ENCODE data around the gene LRBA.
"Not testable (repeated sequence)": the region's sequence is repeated elsewhere in the genome, so short reads cannot be mapped to it uniquely, and the experiment has no call there.

Gene LRBA

GRCh38 chr4:150750824-150751223, 264.3 kb downstream of the LRBA start:
- Mint-ChIP-seq H3K9me3 (no peaks in the 10 kb centered on the region), H3K27ac (no peak overlapping the region), H3K4me3 (no peak overlapping the region), H3K27me3 (ENCODE audit: low read depth) (no peaks in the 10 kb centered on the region), H3K4me1 (ENCODE audit: low read depth) (peaks cover 2% of the 10 kb centered on the region), H3K36me3 (ENCODE audit: low read depth) (peaks cover 6% of the 10 kb centered on the region)
- no peak for DNase-seq (ENCODE audit: low spot score)

GRCh38 chr4:150746156-150746555, 268.9 kb downstream of the LRBA start:
- Mint-ChIP-seq H3K27ac (no peak overlapping the region), H3K4me3 (no peak overlapping the region), H3K9me3 (peaks cover under 1% of the 10 kb centered on the region), H3K27me3 (ENCODE audit: low read depth) (no peaks in the 10 kb centered on the region), H3K4me1 (ENCODE audit: low read depth) (no peaks in the 10 kb centered on the region), H3K36me3 (ENCODE audit: low read depth) (peaks cover 6% of the 10 kb centered on the region)
- no peak for DNase-seq (ENCODE audit: low spot score)

DNA sequence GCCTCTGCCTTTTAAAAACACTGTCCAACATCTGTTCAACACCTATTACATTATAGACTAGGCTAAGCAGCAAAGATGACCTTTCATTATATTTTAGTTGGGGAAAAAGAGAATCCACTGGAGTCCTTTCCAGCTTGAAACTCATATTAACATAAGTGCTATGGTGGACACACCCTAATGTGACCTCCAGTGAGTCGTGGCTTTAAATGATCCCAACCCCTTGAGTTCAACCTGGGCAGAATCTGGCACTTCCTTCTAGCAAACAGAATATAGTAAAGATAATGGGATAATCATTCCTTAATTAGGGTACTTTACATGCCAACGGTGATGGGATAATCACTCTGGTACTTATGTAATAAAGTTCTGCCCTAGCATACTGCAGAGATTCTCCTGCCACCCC, 270.5 kb downstream of the LRBA start:
- H3K27me3 Mint-ChIP-seq (ENCODE audit: low read depth), result no peaks in the 10 kb centered on the region

GRCh38 chr4:150743564-150744342, 271.3 kb downstream of the LRBA start:
- Mint-ChIP-seq H3K4me3 (no peak overlapping the region), H3K27ac (no peak overlapping the region), H3K9me3 (peaks cover 7% of the 10 kb centered on the region), H3K4me1 (ENCODE audit: low read depth) (no peaks in the 10 kb centered on the region), H3K27me3 (ENCODE audit: low read depth) (no peaks in the 10 kb centered on the region), H3K36me3 (ENCODE audit: low read depth) (peaks cover 6% of the 10 kb centered on the region)
- DNase-seq (ENCODE audit: low spot score), result no peak

More for the DNA sequence above, 270.5 kb downstream of the LRBA start:
- H3K9me3 Mint-ChIP-seq, result peaks cover 7% of the 10 kb centered on the region
- no peak for DNase-seq (ENCODE audit: low spot score)
- H3K4me3 Mint-ChIP-seq, result no peak overlapping the region
- H3K4me1 Mint-ChIP-seq (ENCODE audit: low read depth), result no peaks in the 10 kb centered on the region
- H3K27ac Mint-ChIP-seq, result no peak overlapping the region
- peaks cover 6% of the 10 kb centered on the region for H3K36me3 Mint-ChIP-seq (ENCODE audit: low read depth)

DNA sequence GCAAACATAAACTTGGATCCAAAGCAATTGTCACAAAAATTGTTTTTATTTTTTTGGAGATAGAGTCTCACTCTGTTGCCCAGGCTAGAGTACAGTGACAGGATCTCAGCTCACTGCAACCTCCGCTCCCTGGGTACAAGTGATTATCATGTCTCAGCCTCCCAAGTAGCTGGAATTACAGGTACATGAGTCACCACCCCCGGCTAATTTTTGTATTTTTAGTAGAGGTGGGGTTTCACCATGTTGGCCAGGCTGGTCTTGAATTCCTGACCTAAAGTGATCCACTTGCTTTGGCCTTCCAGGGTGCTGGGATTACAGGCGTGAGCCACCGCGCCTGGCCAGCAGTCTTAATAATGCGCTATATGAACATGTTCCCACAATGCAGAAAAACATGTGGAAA, 272.2 kb downstream of the LRBA start:
- not testable (repeated sequence) for H3K27me3 Mint-ChIP-seq (ENCODE audit: low read depth); H3K9me3 Mint-ChIP-seq; H3K27ac Mint-ChIP-seq; H3K36me3 Mint-ChIP-seq (ENCODE audit: low read depth); DNase-seq (ENCODE audit: low spot score); H3K4me1 Mint-ChIP-seq (ENCODE audit: low read depth); H3K4me3 Mint-ChIP-seq

- Mint-ChIP-seq H3K9me3 (peaks cover 7% of the 10 kb centered on the region), H3K4me3 (no peak overlapping the region), H3K27me3 (ENCODE audit: low read depth) (no peaks in the 10 kb centered on the region), H3K4me1 (ENCODE audit: low read depth) (no peaks in the 10 kb centered on the region), H3K36me3 (ENCODE audit: low read depth) (peaks cover 7% of the 10 kb centered on the region), H3K27ac (no peak overlapping the region)
- DNase-seq (ENCODE audit: low spot score), result no peak
Observed at GRCh38 chr4:150739591-150739990, 275.5 kb downstream of the LRBA start.

- Mint-ChIP-seq H3K4me3 (no peak overlapping the region), H3K36me3 (ENCODE audit: low read depth) (peaks cover 49% of the 10 kb centered on the region), H3K27me3 (ENCODE audit: low read depth) (no peaks in the 10 kb centered on the region), H3K27ac (no peak overlapping the region), H3K4me1 (ENCODE audit: low read depth) (no peaks in the 10 kb centered on the region), H3K9me3 (peaks cover 33% of the 10 kb centered on the region)
- DNase-seq (ENCODE audit: low spot score), result no peak
Observed at GRCh38 chr4:150725957-150726523, 289.0 kb downstream of the LRBA start.

GRCh38 chr4:150723727-150724411, 291.2 kb downstream of the LRBA start:
- no peak for DNase-seq (ENCODE audit: low spot score)
- no peak overlapping the region for H3K4me3 Mint-ChIP-seq
- no peaks in the 10 kb centered on the region for H3K4me1 Mint-ChIP-seq (ENCODE audit: low read depth)
- no peaks in the 10 kb centered on the region for H3K27me3 Mint-ChIP-seq (ENCODE audit: low read depth)
- H3K36me3 Mint-ChIP-seq (ENCODE audit: low read depth), result peaks cover 43% of the 10 kb centered on the region
- no peak overlapping the region for H3K27ac Mint-ChIP-seq
- H3K9me3 Mint-ChIP-seq, result peaks cover 33% of the 10 kb centered on the region

GRCh38 chr4:150722908-150723362, 292.1 kb downstream of the LRBA start:
- Mint-ChIP-seq H3K4me1 (ENCODE audit: low read depth) (no peaks in the 10 kb centered on the region), H3K4me3 (no peak overlapping the region), H3K27me3 (ENCODE audit: low read depth) (no peaks in the 10 kb centered on the region), H3K36me3 (ENCODE audit: low read depth) (peaks cover 37% of the 10 kb centered on the region), H3K9me3 (peaks cover 28% of the 10 kb centered on the region), H3K27ac (no peak overlapping the region)
- no peak for DNase-seq (ENCODE audit: low spot score)

DNA sequence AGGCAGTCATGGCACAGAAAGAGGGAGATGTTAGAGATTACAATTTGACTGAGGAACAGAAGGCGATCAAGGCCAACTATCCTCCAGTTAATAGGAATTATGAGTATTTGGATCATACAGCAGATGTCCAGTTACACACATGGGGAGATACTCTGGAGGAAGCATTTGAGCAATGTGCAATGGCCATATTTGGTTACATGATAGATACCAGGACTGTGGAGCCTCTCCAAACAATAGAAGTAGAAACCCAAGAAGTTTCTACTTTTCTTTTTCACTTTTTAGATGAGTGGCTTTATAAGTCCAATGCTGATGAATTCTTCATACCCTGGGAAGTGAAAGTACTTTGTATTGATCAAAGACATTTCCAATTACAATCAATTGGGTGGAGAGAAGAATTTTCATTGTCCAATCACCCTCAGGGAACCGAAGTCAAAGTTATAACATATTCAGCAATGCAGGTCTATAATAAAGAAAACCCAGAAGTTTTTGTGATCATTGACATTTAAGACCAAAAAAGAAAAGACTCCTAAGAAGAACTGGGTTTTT, 294.0 kb downstream of the LRBA start:
- Mint-ChIP-seq H3K27me3 (ENCODE audit: low read depth) (no peaks in the 10 kb centered on the region), H3K4me3 (no peak overlapping the region), H3K36me3 (ENCODE audit: low read depth) (peaks cover 26% of the 10 kb centered on the region), H3K4me1 (ENCODE audit: low read depth) (no peaks in the 10 kb centered on the region), H3K9me3 (peaks cover 13% of the 10 kb centered on the region), H3K27ac (no peak overlapping the region)
- no peak for DNase-seq (ENCODE audit: low spot score)

DNA sequence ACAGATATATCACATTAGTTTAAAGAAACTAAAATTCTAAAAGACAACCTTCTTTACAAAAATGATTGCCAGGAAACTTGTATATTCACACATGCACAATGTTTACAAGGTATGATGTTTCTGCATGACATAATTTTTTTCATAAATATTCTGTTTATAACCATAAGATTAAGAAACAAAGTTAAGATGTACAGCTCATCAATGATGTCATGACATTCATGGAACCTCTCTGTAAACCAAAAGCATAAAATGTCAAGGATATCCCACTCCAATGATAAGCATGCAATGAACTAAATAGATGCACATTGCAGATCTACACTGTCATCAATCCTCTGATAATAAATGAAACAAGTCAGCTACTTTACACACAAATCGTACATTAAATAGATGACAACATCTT, 297.1 kb downstream of the LRBA start:
- Mint-ChIP-seq H3K27me3 (ENCODE audit: low read depth) (no peaks in the 10 kb centered on the region), H3K4me3 (no peak overlapping the region), H3K4me1 (ENCODE audit: low read depth) (no peaks in the 10 kb centered on the region), H3K27ac (no peak overlapping the region), H3K9me3 (no peaks in the 10 kb centered on the region), H3K36me3 (ENCODE audit: low read depth) (peaks cover 8% of the 10 kb centered on the region)
- DNase-seq (ENCODE audit: low spot score), result no peak

DNA sequence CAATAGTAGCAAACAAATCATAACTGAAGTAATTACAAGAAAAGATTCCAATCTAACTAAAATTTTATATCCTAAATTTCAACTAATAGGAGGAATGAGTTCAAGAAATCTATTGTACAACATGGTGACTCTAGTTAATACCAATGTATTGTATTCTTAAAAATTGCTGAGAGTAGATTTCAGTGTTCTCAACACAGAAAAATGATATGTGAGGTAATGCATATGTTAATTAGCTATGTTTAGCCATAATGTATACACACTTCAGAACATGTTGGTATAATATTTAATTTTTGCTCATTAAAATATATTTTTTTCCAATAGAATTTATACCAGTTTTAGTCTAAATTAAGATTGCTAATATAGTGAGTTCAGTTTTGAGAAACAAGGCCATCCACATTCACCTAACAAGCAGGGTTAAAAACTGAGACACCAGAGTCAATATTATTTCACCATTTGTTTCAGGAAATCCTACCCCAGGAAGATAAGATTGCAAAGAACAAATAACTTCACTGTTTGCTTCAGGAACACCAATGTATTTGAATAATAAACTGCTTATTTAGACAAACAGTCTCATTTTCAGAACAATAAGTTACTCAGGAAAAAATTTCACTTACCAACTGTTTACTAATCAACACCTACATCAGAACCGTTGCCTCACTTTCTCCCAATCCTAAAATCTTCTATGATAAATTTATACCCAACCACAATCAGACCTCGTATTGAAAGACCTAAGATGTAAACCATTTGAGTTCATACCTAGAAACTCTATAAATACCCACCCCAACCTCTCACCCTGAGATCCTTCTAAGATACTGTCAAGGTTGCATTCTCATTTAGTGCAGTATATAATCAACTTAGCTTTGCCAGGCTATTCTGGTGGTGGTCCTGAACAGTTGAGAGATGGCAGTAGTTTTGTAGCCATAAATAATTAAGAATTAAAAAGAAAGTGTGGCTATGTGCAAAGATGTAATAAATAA, 300.3 kb downstream of the LRBA start:
- no peaks in the 10 kb centered on the region for H3K9me3 Mint-ChIP-seq
- no peaks in the 10 kb centered on the region for H3K36me3 Mint-ChIP-seq (ENCODE audit: low read depth)
- no peaks in the 10 kb centered on the region for H3K27me3 Mint-ChIP-seq (ENCODE audit: low read depth)
- peaks cover 4% of the 10 kb centered on the region for H3K4me1 Mint-ChIP-seq (ENCODE audit: low read depth)
- H3K4me3 Mint-ChIP-seq, result no peak overlapping the region
- no peak overlapping the region for H3K27ac Mint-ChIP-seq
- no peak for DNase-seq (ENCODE audit: low spot score)

DNA sequence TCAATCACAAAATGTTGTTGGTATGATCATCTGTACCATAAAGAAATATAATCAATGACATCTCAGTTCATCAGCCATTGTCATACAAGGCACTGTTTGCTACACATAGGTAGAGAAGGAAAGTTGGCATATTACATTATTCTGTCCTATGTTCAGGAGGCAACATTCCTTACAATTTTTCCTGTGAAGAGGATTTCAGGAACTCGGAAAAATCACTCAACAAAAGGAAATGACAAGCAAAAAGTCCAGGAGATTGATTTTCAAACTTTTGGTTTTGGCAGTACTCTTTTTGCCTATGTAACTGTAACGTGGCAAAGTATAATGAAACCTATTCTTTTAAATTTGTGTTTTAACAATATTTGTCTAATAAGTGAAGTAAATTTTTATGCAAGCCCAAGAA, 301.8 kb downstream of the LRBA start:
- H3K27me3 Mint-ChIP-seq (ENCODE audit: low read depth), result no peaks in the 10 kb centered on the region
- no peak for DNase-seq (ENCODE audit: low spot score)
- H3K4me1 Mint-ChIP-seq (ENCODE audit: low read depth), result peaks cover 5% of the 10 kb centered on the region
- H3K27ac Mint-ChIP-seq, result no peak overlapping the region
- H3K9me3 Mint-ChIP-seq, result no peaks in the 10 kb centered on the region
- no peak overlapping the region for H3K4me3 Mint-ChIP-seq
- no peaks in the 10 kb centered on the region for H3K36me3 Mint-ChIP-seq (ENCODE audit: low read depth)
